NB4 (cell line): ENCODE measurements around the gene DYNC1I1.

Experiments used
- POLR2A ChIP-seq: IDR thresholded peaks from 2 replicates; pipeline ENCODE4 v1.6.1; 2011; ENCODE audit warnings: mild to moderate bottlenecking; ENCODE audit not compliant: insufficient read length; ENCODE audit errors: extremely low read depth
- TF ChIP-seq, protein P1 (sequence below): IDR thresholded peaks from 2 replicates; pipeline ENCODE4 v1.6.1; 2011; ENCODE audit warnings: low read depth, low read length

DNA sequence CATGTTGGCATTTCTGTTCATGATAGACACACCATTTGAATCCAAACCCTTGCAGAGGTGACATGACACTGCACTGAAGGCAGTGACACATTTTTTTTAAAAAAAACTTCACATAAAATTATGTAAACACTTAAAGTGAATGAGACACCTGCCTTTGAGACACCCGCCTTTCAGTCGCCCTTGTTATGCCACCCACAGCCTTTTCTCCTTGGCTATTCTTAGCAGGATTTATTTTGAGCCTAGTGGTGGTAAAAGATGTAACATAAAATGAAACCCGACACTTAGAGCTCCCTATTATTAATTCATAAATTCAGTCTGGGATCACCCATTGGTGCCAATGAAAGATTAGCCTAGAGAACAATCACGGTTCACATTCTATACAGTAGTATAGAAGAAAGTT lies 161.3 kb downstream of the DYNC1I1 start:
- TF ChIP-seq, protein P1, sequence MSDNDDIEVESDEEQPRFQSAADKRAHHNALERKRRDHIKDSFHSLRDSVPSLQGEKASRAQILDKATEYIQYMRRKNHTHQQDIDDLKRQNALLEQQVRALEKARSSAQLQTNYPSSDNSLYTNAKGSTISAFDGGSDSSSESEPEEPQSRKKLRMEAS, result no peak
- no peak for TF ChIP-seq POLR2A
